ENCODE results near the gene INPP5D. TPM values are rescaled to one million over a fixed set of nuclear protein-coding genes. Genes with fewer than 3 reads are reported as not detected.

Gene INPP5D
- total and polyA plus RNA-seq, 2 of the 13 experiments (the other 11 are each of a cell fraction or from before 2014, with no cell fraction given): 16.7 to 18.0 TPM

DNA sequence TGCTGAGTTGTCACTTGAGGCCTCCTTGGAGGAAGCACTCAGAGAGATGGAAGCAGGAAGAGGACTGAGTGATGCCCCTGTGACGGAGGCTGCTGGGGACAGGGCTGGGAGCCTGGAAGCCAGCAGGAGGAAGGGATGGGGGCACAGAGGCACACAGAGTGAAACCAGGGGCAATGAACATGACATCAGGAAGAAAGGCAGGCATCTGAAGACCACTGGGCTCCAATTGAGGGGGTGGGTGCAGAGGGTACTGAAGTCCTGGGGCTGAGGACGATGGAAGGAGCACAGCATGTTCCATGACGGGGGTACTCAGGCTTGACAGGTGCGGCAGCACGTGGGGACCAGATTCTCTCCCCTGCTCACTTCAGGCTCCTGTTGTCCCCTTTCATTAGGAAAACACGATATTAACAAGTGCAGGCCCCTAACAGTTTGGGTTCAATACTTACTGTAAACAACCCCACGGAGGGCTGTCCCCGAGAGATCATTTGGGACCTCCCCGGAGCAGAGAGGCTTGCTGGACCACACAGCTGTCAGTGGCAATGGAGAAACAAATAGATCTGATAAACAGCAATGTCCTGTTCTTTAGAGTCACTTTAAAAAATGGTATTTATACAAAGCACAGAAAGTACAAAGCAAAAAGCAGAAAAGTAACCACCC lies 8.7 kb downstream of the INPP5D start:
- in situ Hi-C loops (cut with HindIII; ENCODE audit: extremely low pct_ligation_motif_present, low pct_unique_long_range_greater_than_20kb): no loop called here
- Histone ChIP-seq H3K79me2 (ENCODE audit: insufficient read depth, low read length) (no peaks in the 10 kb centered on the region), H3K4me2 (ENCODE audit: low read depth, low read length) (no peak overlapping the region), H3K27me3 (ENCODE audit: control insufficient read depth in 1 of 2, insufficient read depth in 2 of 2, low read length in 2 of 2) (no peaks in the 10 kb centered on the region), H3K4me3 (replicated peaks in 1 of 3; ENCODE audit: insufficient read depth in 1 of 3, low read depth in 2 of 3, low read length in 3 of 3) (no peak overlapping the region), H4K20me1 (ENCODE audit: insufficient read depth, low read length) (no peaks in the 10 kb centered on the region), H3K9me3 (ENCODE audit: low read length) (peaks cover 5% of the 10 kb centered on the region), H3K4me1 (ENCODE audit: insufficient read depth, low read length) (peaks cover 45% of the 10 kb centered on the region), H3K36me3 (replicated peaks in 1 of 2; ENCODE audit: control insufficient read depth in 1 of 2, insufficient read depth in 2 of 2, low read length in 2 of 2) (peaks cover 2 to 3% of the 10 kb centered on the region in 2 experiments; a peak in 1 of 5 replicates), H2AFZ (ENCODE audit: low read length) (no peak overlapping the region), H3K27ac (ENCODE audit: extremely low read length, insufficient read depth, low read length) (no peak overlapping the region), H3K9ac (ENCODE audit: insufficient read depth, low read depth, low read length) (no peak overlapping the region)
- TF ChIP-seq, protein P1, sequence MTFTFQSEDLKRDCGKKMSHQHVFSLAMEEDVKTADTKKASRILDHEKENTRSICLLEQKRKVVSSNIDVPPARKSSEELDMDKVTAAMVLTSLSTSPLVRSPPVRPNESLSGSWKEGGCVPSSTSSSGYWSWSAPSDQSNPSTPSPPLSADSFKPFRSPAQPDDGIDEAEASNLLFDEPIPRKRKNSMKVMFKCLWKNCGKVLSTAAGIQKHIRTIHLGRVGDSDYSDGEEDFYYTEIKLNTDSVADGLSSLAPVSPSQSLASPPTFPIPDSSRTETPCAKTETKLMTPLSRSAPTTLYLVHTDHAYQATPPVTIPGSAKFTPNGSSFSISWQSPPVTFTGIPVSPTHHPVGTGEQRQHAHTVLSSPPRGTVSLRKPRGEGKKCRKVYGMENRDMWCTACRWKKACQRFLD (CRISPR knock-in tag; IDR thresholded peaks at IDR 0.05; ENCODE audit: borderline replicate concordance): no peak
- 0 out of 2 replicates have a peak, but pooled peaks have one; percentile 29 for TF ChIP-seq KDM5B (CRISPR knock-in tag; IDR thresholded peaks at IDR 0.05; ENCODE audit: borderline replicate concordance)
- no TSS peak for BruUV-seq (replicated peaks)
- FAIRE-seq: no peak
- ChIA-PET POLR2A (no interaction called here), CTCF (ENCODE audit: low intra/inter-chr PET ratio, low total read pairs) (no interaction called here)
- DNase-seq (ENCODE audit: low spot score): no peak
- intact Hi-C loops (cut with micrococcal nuclease; ENCODE audit: unreplicated experiment): no loop called here
- 89% methylated on average over 9 of the region's 9 CpGs for WGBS (ENCODE audit: low lambda C conversion rate)
- ATAC-seq: no peak

GRCh38 chr2:233072838-233073237 lies 12.7 kb downstream of the INPP5D start:
- 94% methylated on average over 4 of the region's 4 CpGs for WGBS (ENCODE audit: low lambda C conversion rate)
- in situ Hi-C loops (cut with HindIII; ENCODE audit: extremely low pct_ligation_motif_present, low pct_unique_long_range_greater_than_20kb) (no loop called here), intact Hi-C loops (cut with micrococcal nuclease; ENCODE audit: unreplicated experiment) (no loop called here)
- ChIA-PET CTCF (ENCODE audit: low intra/inter-chr PET ratio, low total read pairs) (no interaction called here), POLR2A (no interaction called here)
- H4K20me1 ChIP-seq (ENCODE audit: insufficient read depth, low read length): no peaks in the 10 kb centered on the region
- no TSS peak for BruUV-seq (replicated peaks)
- peaks cover 19% of the 10 kb centered on the region for H3K4me1 ChIP-seq (ENCODE audit: insufficient read depth, low read length)
- H3K36me3 ChIP-seq (replicated peaks in 1 of 2; ENCODE audit: control insufficient read depth in 1 of 2, insufficient read depth in 2 of 2, low read length in 2 of 2): peaks cover 2 to 8% of the 10 kb centered on the region in 2 experiments; a peak in 2 of 5 replicates
- FAIRE-seq (no peak), DNase-seq (ENCODE audit: low spot score) (no peak), ATAC-seq (peak; percentile 55; the same call in 1 of the 3 replicates)
- H3K4me3 ChIP-seq (replicated peaks in 1 of 3; ENCODE audit: insufficient read depth in 1 of 3, low read depth in 2 of 3, low read length in 3 of 3): no peak overlapping the region
- H3K4me2 ChIP-seq (ENCODE audit: low read depth, low read length): no peak overlapping the region
- H3K9me3 ChIP-seq (ENCODE audit: low read length): peaks cover 5% of the 10 kb centered on the region
- H3K27me3 ChIP-seq (ENCODE audit: control insufficient read depth in 1 of 2, insufficient read depth in 2 of 2, low read length in 2 of 2): no peaks in the 10 kb centered on the region
- no peak overlapping the region for H2AFZ ChIP-seq (ENCODE audit: low read length)
- H3K9ac ChIP-seq (ENCODE audit: insufficient read depth, low read depth, low read length): no peak overlapping the region
- H3K79me2 ChIP-seq (ENCODE audit: insufficient read depth, low read length): no peaks in the 10 kb centered on the region
- TF ChIP-seq ZNF619 (CRISPR knock-in tag; IDR thresholded peaks at IDR 0.05) (no peak), ZNF687 (CRISPR knock-in tag; IDR thresholded peaks at IDR 0.05) (peak; percentile 22; the same call in 1 of the 2 replicates), SALL1 (CRISPR knock-in tag; IDR thresholded peaks at IDR 0.05) (peak; percentile 37; the same call in 1 of the 2 replicates)
- no peak overlapping the region for H3K27ac ChIP-seq (ENCODE audit: extremely low read length, insufficient read depth, low read length)
